Smooth muscle cell of trachea (primary cell): Measurements from ENCODE around the gene GNL2. TPM values are rescaled to one million over a fixed set of nuclear protein-coding genes. Genes with fewer than 3 reads are reported as not detected.

Source experiments
- total RNA-seq: library from RNA; depleted of rRNA; stranded (reverse); fragments of >200 nt; gene quantifications from 2 replicates; pipeline ENCODE4 v1.2.1, GENCODE V29; 2014

The GNL2 gene
- total RNA-seq: 56.4 and 66.9 TPM in 2 replicates

DNA sequence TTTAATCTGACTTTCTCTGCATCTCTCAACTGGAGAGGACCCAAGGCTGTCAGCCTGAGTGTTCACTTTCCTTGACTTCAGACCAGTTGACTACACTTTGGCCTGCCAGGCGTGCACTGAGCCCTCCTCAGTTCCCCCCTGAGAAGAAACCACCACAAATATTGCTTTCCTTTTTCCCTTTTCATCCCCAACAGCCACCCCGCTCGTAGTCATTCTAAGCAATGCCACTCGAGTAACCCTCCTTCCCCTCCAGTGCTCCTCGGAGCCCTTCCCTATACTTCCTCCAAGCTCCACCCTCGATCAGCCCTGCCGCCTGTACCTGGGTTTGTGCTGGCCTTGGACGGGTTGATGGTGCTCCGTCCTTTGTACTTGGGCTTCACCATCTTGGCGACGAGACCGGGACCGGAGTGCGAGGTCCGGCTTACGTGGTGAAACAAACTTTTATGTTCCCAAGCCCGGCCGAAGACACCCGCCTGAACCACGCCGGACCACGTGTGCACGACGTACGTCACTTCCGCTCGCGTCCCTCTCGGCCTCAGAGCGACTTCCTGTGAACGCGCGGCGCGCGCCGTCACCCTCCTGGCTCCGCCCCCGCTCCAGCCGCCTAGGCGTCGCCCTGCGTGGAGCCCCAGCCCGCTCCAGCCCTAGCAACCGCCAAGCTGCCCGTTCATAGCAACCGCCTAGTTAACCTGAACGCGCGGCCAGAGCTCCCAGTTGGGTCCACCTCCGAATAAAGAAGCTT is at the start of gene GNL2:
Gene GNL2, minus strand, starts transcription at position 498 of the 742 bp plus-strand sequence. Its CDS starts 115 bp downstream, at position 383.

DNA sequence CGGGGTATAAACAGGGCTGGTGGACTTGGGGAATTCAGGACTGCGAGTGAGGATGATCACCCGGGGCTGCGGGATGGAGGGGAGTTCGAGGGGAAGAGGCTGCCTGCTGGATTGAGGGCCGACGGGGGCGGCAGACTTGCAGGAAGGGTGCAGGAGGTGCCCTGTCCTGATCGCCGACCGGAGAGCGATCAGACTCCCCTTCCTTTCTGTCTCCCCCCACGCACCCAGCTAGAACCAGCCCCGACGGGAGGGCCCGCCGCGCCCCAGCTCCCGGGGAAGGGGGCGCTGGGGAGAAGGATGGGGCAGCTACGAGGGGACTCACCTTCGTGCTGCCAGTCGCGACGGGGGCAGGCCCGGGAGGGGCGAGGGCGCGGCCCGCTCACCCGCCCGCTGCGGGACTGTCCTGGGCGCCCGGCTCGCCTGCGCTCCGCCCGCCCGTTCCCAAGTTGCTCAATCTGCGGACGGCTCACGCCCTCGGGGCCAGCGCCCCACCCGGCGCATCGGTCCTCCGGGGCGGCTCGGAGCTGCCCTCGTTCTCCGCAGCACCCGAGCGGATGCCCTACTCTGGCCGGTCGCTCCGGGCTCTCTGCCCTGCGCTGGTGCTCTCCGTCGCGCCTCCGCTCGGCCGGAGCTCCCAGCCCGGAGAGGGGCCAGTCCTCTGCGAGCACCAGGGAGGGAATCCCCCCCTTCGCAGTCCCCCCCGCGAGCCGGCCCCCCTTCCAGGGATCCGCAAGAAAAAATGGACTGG is 38.7 kb upstream of the GNL2 start, which contains the start of gene RSPO1:
Gene RSPO1, minus strand, starts transcription at position 649 of the 748 bp plus-strand sequence. CDS start 5,231 bp downstream, outside the sequence.

DNA sequence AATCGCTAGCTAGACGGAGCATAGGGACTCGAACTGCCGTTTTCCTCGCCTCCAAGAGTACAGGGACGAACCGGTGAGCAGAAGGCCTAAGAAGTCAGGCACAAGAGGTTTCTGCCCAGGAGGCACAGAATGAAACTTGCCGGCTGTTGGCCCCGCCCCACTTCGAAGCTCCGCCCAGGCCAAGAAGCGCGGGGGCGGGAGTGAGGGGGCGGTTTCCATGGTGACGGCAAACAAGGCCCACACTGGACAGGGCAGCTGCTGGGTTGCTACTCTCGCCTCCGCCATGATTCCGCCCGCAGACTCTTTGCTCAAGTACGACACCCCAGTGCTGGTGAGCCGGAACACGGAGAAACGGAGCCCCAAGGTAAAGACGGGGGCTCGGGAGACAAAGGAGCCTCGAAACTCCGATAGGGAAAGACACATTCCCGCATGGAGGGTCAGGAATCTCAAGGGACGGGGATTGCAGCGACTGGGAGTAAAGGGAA is 39.0 kb downstream of the GNL2 start, which contains the start of gene DNALI1:
Gene DNALI1, plus strand, starts transcription at position 229 of the 485 bp plus-strand sequence. Its CDS starts 55 bp downstream, at position 284.

DNA sequence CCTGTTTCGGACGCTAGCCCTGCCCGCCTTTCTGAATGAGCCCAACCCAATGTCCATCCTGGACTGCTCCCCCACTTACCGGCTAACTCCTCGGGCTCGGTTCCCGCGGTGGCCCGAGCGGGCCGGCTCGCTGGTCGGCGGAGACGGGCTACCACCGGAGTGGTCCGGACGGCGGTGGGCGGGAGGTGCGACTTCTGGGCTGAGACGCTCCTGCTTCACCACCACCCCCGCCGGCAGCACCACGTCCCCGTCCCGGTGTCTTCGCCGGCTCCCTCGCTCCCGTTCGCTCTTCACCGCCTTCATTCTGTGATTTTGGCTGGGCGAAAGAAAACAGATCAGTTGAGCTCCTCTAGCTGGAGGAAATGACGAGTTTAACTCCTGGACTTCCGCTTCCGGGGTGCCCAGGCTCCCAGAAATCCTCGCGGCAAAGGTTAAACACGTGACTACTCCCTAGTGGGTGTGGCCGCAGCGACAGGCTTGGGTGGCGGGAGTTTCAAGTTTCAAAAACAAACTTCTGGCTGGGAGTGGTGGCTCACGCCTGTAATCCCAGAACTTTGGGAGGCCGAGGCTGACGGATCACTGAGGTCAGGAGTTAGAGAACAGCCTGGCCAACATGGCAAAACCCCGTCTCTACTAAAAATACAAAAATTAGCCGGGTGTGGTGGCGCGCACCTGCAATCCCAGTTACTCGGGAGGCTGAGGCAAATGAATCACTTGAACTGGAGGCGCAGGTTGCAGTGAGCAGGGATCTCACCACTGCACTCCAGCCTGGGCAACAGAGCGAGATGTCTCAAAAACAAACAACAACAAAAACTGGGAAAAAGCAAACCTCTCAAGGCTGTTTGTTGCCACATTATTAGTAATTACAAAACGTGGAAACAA is 41.6 kb downstream of the GNL2 start, which contains the start of gene SNIP1:
Gene SNIP1, minus strand, starts transcription at position 367 of the 882 bp plus-strand sequence. Its CDS starts 64 bp downstream, at position 303.

Other genes starting within 250 kb of the GNL2 start
- 10.8 and 11.6 TPM in 2 replicates for gene ZC3H12A, start 121.4 kb downstream of the GNL2 start, total RNA-seq
- 57.6 and 75.9 TPM in 2 replicates for gene MEAF6, start 81.2 kb downstream of the GNL2 start, total RNA-seq
- 15.9 and 21.7 TPM in 2 replicates for gene SNIP1, start 41.6 kb downstream of the GNL2 start, total RNA-seq
- 5.5 and 7.9 TPM in 2 replicates for gene DNALI1, start 39.0 kb downstream of the GNL2 start, total RNA-seq
- gene RSPO1, start 39.0 kb upstream of the GNL2 start, total RNA-seq: 0.15 and 0.83 TPM in 2 replicates
- gene CDCA8, start 96.6 kb upstream of the GNL2 start, total RNA-seq: 1.5 and 16.4 TPM in 2 replicates
- 0.15 TPM in 1 of 2 replicates, not detected in the other for gene EPHA10, start 169.2 kb upstream of the GNL2 start, total RNA-seq
- gene MANEAL, start 197.9 kb upstream of the GNL2 start, total RNA-seq: 0.15 and 1.8 TPM in 2 replicates
- gene C1orf122, start 211.9 kb upstream of the GNL2 start, total RNA-seq: 23.3 and 46.5 TPM in 2 replicates
- 8.1 and 11.1 TPM in 2 replicates for gene YRDC, start 212.3 kb upstream of the GNL2 start, total RNA-seq